Measurements from ENCODE around the gene ACAP2.

GRCh38 chr3:195443391-195443989 is 670 bp upstream of the ACAP2 start:
- TF ChIP-seq POLR2A (IDR thresholded peaks at IDR 0.05; ENCODE audit: low read length): no peak
- no peak for TF ChIP-seq GATA1 (IDR thresholded peaks at IDR 0.05; ENCODE audit: low read depth, low read length)
